IPS-18a (cell line): ENCODE measurements around the gene STK38L.

Experiments used
- H3K27ac ChIP-seq: one replicate; pipeline ENCODE4 v1.5.1; 2013; ENCODE audit warnings: low read length
- H3K27me3 ChIP-seq: one replicate; pipeline ENCODE4 v1.6.1; 2013; ENCODE audit warnings: mild to moderate bottlenecking, low read length; ENCODE audit not compliant: control insufficient read depth, insufficient read depth
- H3K36me3 ChIP-seq: one replicate; pipeline ENCODE4 v1.6.1; 2013; ENCODE audit warnings: low read depth, low read length; ENCODE audit not compliant: control insufficient read depth
- H3K4me1 ChIP-seq: one replicate; pipeline ENCODE4 v1.6.1; 2013; ENCODE audit warnings: low read depth, low read length; ENCODE audit not compliant: control insufficient read depth
- H3K4me3 ChIP-seq: one replicate; pipeline ENCODE4 v1.5.1; 2013; ENCODE audit warnings: low read length
- H3K9ac ChIP-seq: one replicate; pipeline ENCODE4 v1.6.1; 2013; ENCODE audit warnings: mild to moderate bottlenecking, low read length, moderate library complexity
- H3K9me3 ChIP-seq: one replicate; pipeline ENCODE4 v1.6.1; 2013; ENCODE audit warnings: low read depth, low read length; ENCODE audit not compliant: control insufficient read depth

STK38L gene

DNA sequence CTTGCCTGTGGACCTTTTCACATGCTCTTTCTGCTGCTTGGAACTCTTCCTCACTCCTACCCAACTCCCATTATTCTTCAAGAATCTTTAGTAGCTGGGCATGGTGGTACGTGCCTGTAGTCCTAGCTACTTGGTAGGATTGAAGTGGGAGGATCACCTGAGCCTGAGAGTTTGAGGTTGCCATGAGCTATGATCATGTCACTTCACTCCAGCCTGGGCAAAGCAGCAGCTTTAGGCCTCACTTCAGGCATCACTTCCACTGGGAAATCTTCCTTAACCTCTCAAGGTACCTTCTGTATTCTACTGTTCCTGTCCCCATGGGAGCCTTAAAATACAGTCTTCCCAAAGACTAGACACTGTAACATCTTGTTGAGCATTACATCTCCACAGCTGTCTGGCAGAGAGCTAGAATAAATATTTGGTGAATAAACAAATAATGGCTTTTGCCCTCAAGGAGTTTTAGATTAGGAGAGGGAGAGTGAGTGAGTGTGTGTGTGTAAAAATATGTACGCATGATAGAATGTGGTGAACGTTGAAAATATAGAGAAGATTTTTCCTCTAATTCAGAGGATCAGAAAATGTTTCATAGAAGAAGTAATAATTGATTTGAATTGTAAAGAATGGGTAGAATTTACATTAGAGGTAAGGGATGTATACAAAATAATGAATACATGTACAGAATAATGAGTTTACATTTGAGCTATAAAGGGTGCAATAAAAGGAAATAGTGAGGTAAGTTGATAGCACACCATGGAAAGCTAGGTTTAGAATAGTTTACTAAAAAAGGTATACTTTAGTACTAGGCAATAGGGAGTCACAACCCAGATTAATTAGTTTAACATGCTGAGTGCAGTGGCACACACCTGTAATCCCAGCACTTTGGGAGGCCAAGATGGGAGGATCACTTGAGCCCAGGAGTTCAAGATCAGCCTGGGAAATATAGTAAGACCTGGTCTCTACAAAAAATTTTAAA, 59.3 kb downstream of the STK38L start:
- Histone ChIP-seq H3K27ac (no peak overlapping the region), H3K36me3 (peaks cover 6% of the 10 kb centered on the region), H3K4me1 (no peaks in the 10 kb centered on the region), H3K9ac (no peak overlapping the region), H3K27me3 (no peaks in the 10 kb centered on the region), H3K4me3 (no peak overlapping the region), H3K9me3 (peaks cover 3% of the 10 kb centered on the region)

DNA sequence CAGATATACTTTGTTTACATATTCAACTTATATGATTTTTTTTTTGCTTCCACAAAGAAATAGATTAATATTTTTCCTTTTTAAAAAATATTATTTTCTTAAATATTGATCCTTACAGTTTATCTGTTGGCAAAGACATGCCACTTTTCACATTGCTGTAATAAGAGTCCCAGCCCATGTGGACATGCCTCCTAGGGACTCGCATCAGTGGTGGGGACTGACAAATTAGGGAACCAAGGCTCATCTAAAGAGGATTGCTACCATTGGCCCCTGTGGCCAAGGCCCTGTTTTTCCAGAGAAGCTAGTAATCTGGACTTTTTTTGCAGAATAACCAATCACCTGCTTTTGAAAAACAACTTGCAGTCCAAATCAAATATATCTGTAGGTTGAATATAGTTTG, 60.8 kb downstream of the STK38L start:
- H3K4me1 ChIP-seq = no peaks in the 10 kb centered on the region
- H3K9ac ChIP-seq = no peak overlapping the region
- H3K4me3 ChIP-seq = no peak overlapping the region
- no peak overlapping the region for H3K27ac ChIP-seq
- no peaks in the 10 kb centered on the region for H3K27me3 ChIP-seq
- H3K9me3 ChIP-seq = no peaks in the 10 kb centered on the region
- H3K36me3 ChIP-seq = peaks cover 16% of the 10 kb centered on the region

DNA sequence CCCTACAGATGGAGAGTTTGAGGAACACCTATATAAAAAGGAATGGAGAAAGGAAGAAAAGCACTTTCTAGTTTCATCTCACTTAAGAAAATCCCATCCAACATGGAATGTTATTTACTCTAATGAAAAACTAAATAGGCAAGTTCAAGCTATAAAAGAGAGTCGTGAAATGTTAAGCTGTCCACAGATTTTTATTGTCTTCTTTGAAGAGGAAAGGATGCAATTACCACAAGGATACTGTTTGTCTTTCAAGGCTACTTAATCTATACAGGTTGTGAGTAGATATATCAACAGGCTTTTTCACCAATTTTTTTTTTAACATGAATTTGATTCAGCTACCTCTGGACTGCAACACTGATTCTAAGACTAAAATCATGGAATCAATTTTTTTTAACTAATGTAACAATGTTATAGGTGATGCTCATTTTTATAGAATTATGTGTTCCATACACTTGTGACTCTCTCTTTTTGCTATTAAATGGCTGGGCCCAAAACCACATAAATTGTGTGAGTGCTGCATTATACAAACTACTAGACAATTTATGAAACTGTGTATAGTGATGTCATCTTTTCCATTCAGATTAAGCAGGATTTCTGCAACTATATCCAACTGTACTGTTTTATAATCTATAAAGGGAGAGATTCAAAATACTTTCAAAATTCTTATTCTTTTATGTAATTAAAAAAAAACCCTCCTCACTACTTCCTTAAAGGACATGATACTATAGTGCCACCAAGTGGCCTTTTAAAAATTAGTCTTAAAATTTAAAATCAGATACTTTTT, 61.8 kb downstream of the STK38L start:
- peaks cover 14% of the 10 kb centered on the region for H3K36me3 ChIP-seq
- no peak overlapping the region for H3K9ac ChIP-seq
- H3K4me1 ChIP-seq = no peaks in the 10 kb centered on the region
- H3K9me3 ChIP-seq = no peaks in the 10 kb centered on the region
- no peak overlapping the region for H3K27ac ChIP-seq
- no peaks in the 10 kb centered on the region for H3K27me3 ChIP-seq
- H3K4me3 ChIP-seq = no peak overlapping the region

DNA sequence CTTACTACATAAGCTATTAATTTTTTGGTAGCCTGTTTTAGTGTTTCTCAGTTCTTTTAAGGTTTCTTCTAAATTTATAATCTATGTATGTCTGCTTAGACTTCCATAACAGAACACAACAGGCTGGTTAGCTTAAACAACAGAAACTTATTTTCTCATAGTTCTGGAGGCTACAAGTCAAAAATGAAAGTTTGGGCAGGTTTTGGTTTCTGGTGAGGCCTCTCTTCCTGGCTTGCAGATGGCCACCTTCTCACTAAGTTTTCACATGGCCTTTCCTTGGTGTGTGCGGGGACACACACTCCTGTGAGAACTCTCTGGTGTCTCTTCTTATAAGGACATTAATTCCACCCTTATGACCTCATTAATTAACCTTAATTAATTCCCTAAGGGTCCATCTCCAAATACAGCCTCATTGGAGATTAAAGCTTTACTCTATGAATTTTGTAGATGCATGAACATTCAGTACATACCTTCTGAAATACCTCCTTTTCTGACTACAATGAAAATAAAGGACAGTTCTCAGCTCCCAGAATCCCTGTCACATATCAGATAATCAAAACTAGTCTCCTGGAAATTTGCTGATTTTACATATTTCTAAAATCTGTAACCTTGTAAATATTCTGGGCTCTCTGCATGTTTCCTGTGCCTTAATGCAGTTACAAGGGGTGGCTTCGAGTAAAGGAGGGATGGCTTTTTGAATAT, 65.4 kb downstream of the STK38L start:
- no peak overlapping the region for H3K9ac ChIP-seq
- H3K9me3 ChIP-seq = no peaks in the 10 kb centered on the region
- H3K4me3 ChIP-seq = no peak overlapping the region
- no peak overlapping the region for H3K27ac ChIP-seq
- H3K36me3 ChIP-seq = peaks cover 16% of the 10 kb centered on the region
- H3K4me1 ChIP-seq = no peaks in the 10 kb centered on the region
- H3K27me3 ChIP-seq = no peaks in the 10 kb centered on the region

DNA sequence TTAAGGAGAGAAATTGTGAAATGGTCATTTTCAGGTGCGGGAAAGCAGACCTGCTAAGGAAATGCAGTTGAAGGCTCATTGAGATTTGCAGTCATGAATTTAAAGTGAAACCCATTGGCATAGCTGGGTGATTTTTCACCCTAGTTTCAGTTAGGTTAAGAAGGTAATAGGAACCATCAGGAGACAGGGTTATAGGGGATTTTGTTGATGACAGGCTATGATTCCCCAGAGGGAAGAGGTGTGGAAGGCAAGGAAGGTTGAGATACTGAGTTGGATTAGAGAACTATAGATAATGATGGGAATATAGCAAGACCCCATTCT, 65.9 kb downstream of the STK38L start:
- Histone ChIP-seq H3K27ac (no peak overlapping the region), H3K27me3 (no peaks in the 10 kb centered on the region), H3K36me3 (peaks cover 19% of the 10 kb centered on the region), H3K9me3 (no peaks in the 10 kb centered on the region), H3K9ac (no peak overlapping the region), H3K4me3 (no peak overlapping the region), H3K4me1 (no peaks in the 10 kb centered on the region)

DNA sequence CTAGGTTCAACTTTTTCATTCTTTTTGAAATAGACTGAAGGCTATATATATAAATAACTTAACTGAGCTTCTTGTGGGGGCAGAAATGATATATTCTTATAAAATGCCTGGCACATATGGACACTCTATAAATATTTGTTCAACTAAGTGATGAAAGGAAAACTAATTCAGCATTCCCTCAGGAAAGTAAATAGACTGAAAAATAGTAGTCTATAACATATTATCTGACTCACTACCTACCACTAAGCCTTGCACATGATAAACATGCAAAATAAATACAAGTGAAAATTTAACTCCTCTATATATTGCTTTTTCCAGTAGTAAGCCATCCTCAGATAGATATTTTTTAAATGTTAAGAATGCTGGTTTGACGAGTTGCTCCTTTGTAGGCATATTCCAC, 72.9 kb downstream of the STK38L start:
- H3K4me3 ChIP-seq = no peak overlapping the region
- H3K36me3 ChIP-seq = peaks cover 24% of the 10 kb centered on the region
- H3K27ac ChIP-seq = no peak overlapping the region
- peaks cover 9% of the 10 kb centered on the region for H3K4me1 ChIP-seq
- no peaks in the 10 kb centered on the region for H3K9me3 ChIP-seq
- H3K27me3 ChIP-seq = no peaks in the 10 kb centered on the region
- no peak overlapping the region for H3K9ac ChIP-seq

DNA sequence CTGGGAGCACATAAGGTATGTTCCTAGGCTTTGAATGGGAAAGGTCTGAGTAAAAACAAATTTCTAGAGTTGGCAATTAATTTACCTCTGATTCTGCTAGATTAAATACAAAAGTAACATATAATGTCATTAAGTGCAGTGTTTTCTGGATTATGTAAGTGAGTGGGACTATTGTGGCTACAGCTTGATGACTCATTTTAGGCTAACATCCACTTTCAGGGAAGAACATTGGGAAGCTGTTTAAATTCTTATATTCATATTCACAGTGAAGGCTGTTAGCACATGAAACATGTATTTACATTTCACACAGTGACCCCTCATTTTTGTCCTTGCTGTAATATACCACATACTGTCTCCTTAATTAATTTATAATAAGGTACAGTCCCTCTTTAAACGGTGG, 75.3 kb downstream of the STK38L start:
- H3K36me3 ChIP-seq = peaks cover 34% of the 10 kb centered on the region
- no peak overlapping the region for H3K27ac ChIP-seq

DNA sequence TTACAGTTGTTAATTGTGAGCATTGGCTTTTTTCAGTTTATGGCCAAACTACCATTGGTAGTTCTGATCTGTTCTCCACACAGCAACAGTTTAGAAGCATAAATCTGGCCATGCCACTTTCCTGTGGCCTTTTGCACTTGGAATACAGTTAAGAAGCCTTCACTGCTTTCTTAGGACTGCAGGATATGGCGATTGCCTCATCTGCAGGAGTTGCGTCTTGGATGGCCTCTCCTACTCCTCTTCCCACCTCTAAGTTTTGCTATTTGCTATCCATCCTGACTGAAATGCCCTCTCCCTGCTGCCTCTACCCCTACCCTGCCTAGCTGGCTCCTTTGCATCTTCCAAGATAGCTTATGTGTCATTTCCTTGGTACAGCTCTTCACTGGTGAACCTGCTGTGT, 75.8 kb downstream of the STK38L start:
- Histone ChIP-seq H3K27ac (no peak overlapping the region), H3K36me3 (peaks cover 31% of the 10 kb centered on the region), H3K9me3 (no peaks in the 10 kb centered on the region), H3K4me1 (peaks cover 9% of the 10 kb centered on the region), H3K9ac (no peak overlapping the region), H3K27me3 (no peaks in the 10 kb centered on the region), H3K4me3 (no peak overlapping the region)

More for the DNA sequence above, 75.3 kb downstream of the STK38L start:
- Histone ChIP-seq H3K4me1 (peaks cover 9% of the 10 kb centered on the region), H3K9me3 (no peaks in the 10 kb centered on the region), H3K27me3 (no peaks in the 10 kb centered on the region), H3K4me3 (no peak overlapping the region), H3K9ac (no peak overlapping the region)

DNA sequence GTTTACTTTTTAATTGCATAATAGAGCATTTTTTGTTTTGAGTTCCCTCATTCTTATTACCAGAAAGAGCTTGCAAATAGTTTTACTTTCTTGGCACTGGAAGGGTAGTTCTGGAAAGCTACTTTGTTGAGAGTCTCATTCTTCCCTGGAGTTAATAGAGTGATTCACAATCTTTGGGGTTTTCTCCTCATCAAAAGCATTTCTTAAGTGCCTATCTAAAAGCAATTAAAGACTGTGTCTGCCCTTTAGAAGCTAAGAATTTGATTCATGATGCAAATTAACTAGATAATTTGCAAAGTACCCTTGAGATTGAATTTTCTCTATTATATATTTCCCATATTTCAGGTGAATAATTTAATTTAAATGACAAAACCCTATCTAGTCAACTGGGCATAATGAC, 80.4 kb downstream of the STK38L start:
- Histone ChIP-seq H3K36me3 (peaks cover 15% of the 10 kb centered on the region), H3K4me1 (peaks cover 5% of the 10 kb centered on the region), H3K9me3 (no peaks in the 10 kb centered on the region), H3K27me3 (no peaks in the 10 kb centered on the region), H3K4me3 (no peak overlapping the region), H3K9ac (no peak overlapping the region), H3K27ac (no peak overlapping the region)

DNA sequence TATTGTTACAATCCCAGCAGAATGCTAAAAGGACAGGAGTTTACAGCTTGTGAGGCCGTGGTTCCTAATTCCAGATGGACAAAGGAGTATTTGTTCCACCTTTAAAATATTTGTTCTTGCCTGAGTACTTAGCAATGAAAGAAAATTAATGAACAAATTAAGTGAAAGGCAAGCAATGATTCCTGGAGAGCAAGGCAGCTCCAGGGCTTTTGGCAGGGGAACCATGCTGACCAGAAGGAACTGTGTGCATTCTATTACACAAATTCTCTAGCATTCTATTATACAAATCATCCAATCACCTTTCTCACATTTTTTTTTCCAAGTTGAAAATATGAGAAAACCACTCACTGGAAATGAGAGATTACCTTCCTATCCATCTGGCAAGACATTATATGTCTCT, 86.8 kb downstream of the STK38L start:
- Histone ChIP-seq H3K4me1 (peaks cover 8% of the 10 kb centered on the region), H3K9me3 (no peaks in the 10 kb centered on the region), H3K4me3 (no peak overlapping the region), H3K9ac (no peak overlapping the region), H3K27ac (no peak overlapping the region), H3K36me3 (no peaks in the 10 kb centered on the region), H3K27me3 (peaks cover 42% of the 10 kb centered on the region)

DNA sequence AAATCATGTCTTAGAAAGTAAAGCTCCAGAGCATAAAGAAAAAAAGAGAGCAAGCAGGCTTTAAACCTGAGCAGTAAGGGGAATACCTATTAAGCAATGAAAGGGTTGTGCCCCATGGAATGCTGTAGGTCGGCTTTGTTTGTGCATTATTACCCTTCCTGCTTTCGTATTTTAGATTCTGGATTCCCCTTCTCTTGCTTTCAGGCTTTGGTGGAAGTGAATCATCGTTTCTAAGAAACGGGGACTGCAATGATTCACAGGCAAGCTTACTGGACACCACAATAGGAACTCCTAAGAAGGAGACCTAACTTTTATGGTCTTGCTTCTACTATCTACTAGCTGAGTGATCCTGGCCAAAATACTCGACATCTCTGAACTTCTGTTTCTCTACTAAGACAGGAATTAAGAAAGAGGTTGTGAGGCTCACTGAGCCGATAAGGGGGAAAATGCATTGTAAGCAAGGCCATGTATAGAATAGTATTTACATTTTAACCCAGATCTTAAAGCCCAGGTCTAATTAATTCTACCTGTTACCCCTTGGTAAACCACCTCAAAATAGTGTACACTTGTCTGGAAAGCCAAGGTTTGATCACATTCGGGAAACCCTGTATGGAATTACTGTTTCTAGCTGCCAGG, 87.3 kb downstream of the STK38L start:
- peaks cover 42% of the 10 kb centered on the region for H3K27me3 ChIP-seq
- H3K4me1 ChIP-seq = peaks cover 8% of the 10 kb centered on the region
- no peaks in the 10 kb centered on the region for H3K36me3 ChIP-seq
- no peak overlapping the region for H3K27ac ChIP-seq
- H3K9ac ChIP-seq = no peak overlapping the region
- no peaks in the 10 kb centered on the region for H3K9me3 ChIP-seq
- no peak overlapping the region for H3K4me3 ChIP-seq
